Measurements from ENCODE around the gene COL23A1.

The COL23A1 gene

GRCh38 chr5:178189433-178189832 lies 400.8 kb downstream of the COL23A1 start (continued):
- TF ChIP-seq ZNF18 (tag by site-specific recombination; IDR thresholded peaks at IDR 0.05) (no peak), SALL2 (tag by site-specific recombination; IDR thresholded peaks at IDR 0.05; ENCODE audit: borderline replicate concordance) (no peak)

All from HEK293 (cell line).